Breast epithelium (tissue), 3 donors: ENCODE measurements around the gene MAPT.

Experiments used
- CTCF ChIP-seq, 3 donors: fragments of 450-650 bp; IDR thresholded peaks; one replicate each; pipeline ENCODE4 v1.5.1; 2016 to 2017; ENCODE audit warnings: antibody characterized with exemption in 3 of 3, mild to moderate bottlenecking in 3 of 3, moderate library complexity in 3 of 3
- POLR2A ChIP-seq: fragments of 450-650 bp; IDR thresholded peaks from one replicate; pipeline ENCODE4 v1.6.1; 2016; ENCODE audit warnings: antibody characterized with exemption, mild to moderate bottlenecking, moderate library complexity
- POLR2AphosphoS5 ChIP-seq, 3 donors: sonication (generic); formaldehyde crosslinking; IDR thresholded peaks; one replicate each; pipeline ENCODE4 v1.6.1; 2017; ENCODE audit warnings: antibody characterized with exemption in 3 of 3

GRCh38 chr17:45975640-45976295, 81.4 kb downstream of the MAPT start:
- TF ChIP-seq POLR2AphosphoS5 (IDR thresholded peaks at IDR 0.05) (no peak), CTCF (IDR thresholded peaks at IDR 0.05) (no peak), POLR2A (no peak)
